Natural killer cell (primary cell): ENCODE measurements around the gene ACTR1B. TPM values are rescaled to one million over a fixed set of nuclear protein-coding genes. Genes with fewer than 3 reads are reported as not detected.

Source experiments
- ATAC-seq, 3 donors: fragments of 150-1000 bp in 2 of 3; fragments of 200-7000 bp in 1 of 3; cut with Tn5 transposase; 1 replicate in 1 of 3; 2 replicates in 2 of 3; pipeline ENCODE4 v1.10.0; 2021; ENCODE audit warnings: mild to moderate bottlenecking in 2 of 3, moderate library complexity in 2 of 3
- DNase-seq, 2 donors: peaks; one replicate each; pipeline versions ENCODE4 v3.0.0 to v3.0.0-alpha.2; 2013 to 2021; ENCODE audit warnings: mixed read lengths in 1 of 2
- H3K27ac ChIP-seq: one replicate; pipeline ENCODE4 v1.5.1; 2013; ENCODE audit warnings: mild to moderate bottlenecking, low read length
- H3K27me3 ChIP-seq: one replicate; pipeline ENCODE4 v1.6.1; 2013; ENCODE audit warnings: low read length; ENCODE audit not compliant: control insufficient read depth, insufficient read depth
- H3K36me3 ChIP-seq: one replicate; pipeline ENCODE4 v1.6.1; 2013; ENCODE audit warnings: low read length; ENCODE audit not compliant: control insufficient read depth, insufficient read depth
- H3K4me1 ChIP-seq: one replicate; pipeline ENCODE4 v1.6.1; 2013; ENCODE audit warnings: low read length; ENCODE audit not compliant: control insufficient read depth, insufficient read depth
- H3K4me3 ChIP-seq: one replicate; pipeline ENCODE4 v1.5.1; 2013; ENCODE audit warnings: low read length
- H3K9me3 ChIP-seq: one replicate; pipeline ENCODE4 v1.6.1; 2013; ENCODE audit warnings: low read length; ENCODE audit not compliant: control insufficient read depth, insufficient read depth
- H3K27ac Mint-ChIP-seq, 2 donors: one replicate each; pipeline ENCODE4 v1.8.0; 2022; ENCODE audit warnings: mild to moderate bottlenecking in 2 of 2, mixed read lengths in 2 of 2, moderate library complexity in 1 of 2
- H3K27me3 Mint-ChIP-seq, 2 donors: one replicate each; pipeline ENCODE4 v1.8.0; 2022; ENCODE audit warnings: low read depth in 2 of 2, mixed read lengths in 2 of 2
- H3K36me3 Mint-ChIP-seq: one replicate; pipeline ENCODE4 v1.8.0; 2022; ENCODE audit warnings: mixed read lengths
- H3K4me1 Mint-ChIP-seq, 2 donors: one replicate each; pipeline ENCODE4 v1.8.0; 2022; ENCODE audit warnings: mixed read lengths in 2 of 2
- H3K4me3 Mint-ChIP-seq: one replicate; pipeline ENCODE4 v1.8.0; 2022; ENCODE audit warnings: mild to moderate bottlenecking, moderate library complexity, mixed read lengths
- H3K9me3 Mint-ChIP-seq, 2 donors: one replicate each; pipeline ENCODE4 v1.8.0; 2022; ENCODE audit warnings: mixed read lengths in 2 of 2
- WGBS: methylation state at CpG from one replicate; pipeline ENCODE4 v1.1.7; 2013; ENCODE audit warnings: missing lambda C conversion rate; ENCODE audit not compliant: insufficient coverage; 5-methylcytosine and 5-hydroxymethylcytosine counted together
- intact Hi-C: fragments of 100-400 bp; cut with micrococcal nuclease; formaldehyde crosslinking; loops from one replicate; pipeline ENCODE4 v1.14.2; 2022
- total RNA-seq, 4 donors: library from RNA; stranded (reverse); fragments of 120-200 nt in 1 of 4; gene quantifications; one replicate each; pipeline versions ENCODE4 v1.2.3 to v1.2.4, GENCODE V29; 2013 to 2022
- TF ChIP-seq, protein P1 (sequence below): fragments of 200-600 bp; IDR thresholded peaks from one replicate; pipeline ENCODE4 v1.8.0; 2022; ENCODE audit warnings: antibody characterized with exemption

The ACTR1B gene
- total RNA-seq, 3 donors from 2014 or later (not counting 1 experiment from before 2014, with no cell fraction given): 71.6 to 81.1 (median 73.1) TPM

DNA sequence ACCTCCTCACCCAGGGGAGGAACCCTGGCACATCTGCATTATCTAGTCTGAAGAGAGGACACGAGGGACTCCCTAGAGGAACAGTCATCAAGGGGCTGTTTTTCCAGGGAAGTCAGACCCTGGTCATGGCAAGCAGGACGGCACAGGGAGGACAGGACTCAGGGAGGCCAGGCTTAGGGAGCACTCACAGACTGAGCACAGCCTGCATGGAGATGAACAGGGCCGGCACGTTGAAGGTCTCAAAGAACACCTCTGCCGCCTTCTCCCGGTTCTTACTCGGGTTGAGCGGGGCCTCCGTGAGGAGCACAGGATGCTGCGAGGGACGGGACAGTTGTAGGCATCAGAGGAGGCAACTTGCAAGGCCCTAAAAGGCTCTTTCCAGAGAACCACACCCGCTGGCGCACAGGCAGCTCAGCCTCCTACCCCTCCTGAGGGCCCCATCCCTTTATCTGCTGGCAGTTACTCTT is 5.1 kb downstream of the ACTR1B start:
- WGBS: 96% methylated on average over 13 of the region's 13 CpGs
- peaks cover 42% of the 10 kb centered on the region for H3K36me3 ChIP-seq

DNA sequence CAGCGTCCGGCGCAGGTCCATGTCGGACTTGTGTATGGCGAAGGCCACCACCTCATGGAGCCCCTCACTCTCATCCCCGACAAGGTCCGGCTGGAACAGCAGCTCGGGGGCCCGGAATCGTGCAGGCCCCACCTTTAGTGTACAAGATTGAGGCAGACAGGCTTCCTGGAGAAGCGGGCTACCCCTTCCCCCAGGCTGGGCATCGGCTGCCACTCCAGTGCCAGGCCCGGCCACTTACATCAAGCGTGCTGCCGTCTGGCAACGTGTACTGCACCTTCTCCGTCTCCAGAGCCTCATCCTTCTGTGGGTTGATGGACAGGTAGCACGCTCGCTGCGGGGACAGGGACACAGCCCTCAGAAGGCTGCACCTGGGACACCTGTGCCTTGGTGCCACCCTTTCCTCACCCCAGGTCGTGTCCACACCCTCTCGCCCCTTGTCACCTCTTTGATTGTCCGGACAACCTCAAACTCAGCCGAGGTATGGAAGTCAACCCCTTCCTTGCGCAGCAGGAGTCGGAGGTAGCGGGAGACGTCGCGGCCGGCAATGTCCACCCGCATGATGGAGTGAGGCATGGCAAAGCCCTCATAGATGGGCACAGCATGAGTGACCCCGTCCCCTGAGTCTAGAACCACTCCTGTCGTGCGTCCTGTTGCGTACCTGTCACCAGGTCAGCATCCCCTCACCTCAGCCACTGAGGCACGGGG is 5.7 kb downstream of the ACTR1B start:
- 97% methylated on average over 37 of the region's 37 CpGs for WGBS
- Histone ChIP-seq H3K27ac (no peak overlapping the region), H3K27me3 (no peaks in the 10 kb centered on the region), H3K36me3 (peaks cover 42% of the 10 kb centered on the region), H3K9me3 (no peaks in the 10 kb centered on the region), H3K4me1 (peaks cover 24% of the 10 kb centered on the region), H3K4me3 (no peak overlapping the region)
- Mint-ChIP-seq H3K4me3 (no peak overlapping the region), H3K36me3 (no peaks in the 10 kb centered on the region), H3K27ac (peak overlapping the region; percentile 14 to 45), H3K9me3 (no peaks in the 10 kb centered on the region), H3K27me3 (no peaks in the 10 kb centered on the region), H3K4me1 (peaks cover 31 to 37% of the 10 kb centered on the region in 2 donors)
- ATAC-seq: no peak
- TF ChIP-seq, protein P1, sequence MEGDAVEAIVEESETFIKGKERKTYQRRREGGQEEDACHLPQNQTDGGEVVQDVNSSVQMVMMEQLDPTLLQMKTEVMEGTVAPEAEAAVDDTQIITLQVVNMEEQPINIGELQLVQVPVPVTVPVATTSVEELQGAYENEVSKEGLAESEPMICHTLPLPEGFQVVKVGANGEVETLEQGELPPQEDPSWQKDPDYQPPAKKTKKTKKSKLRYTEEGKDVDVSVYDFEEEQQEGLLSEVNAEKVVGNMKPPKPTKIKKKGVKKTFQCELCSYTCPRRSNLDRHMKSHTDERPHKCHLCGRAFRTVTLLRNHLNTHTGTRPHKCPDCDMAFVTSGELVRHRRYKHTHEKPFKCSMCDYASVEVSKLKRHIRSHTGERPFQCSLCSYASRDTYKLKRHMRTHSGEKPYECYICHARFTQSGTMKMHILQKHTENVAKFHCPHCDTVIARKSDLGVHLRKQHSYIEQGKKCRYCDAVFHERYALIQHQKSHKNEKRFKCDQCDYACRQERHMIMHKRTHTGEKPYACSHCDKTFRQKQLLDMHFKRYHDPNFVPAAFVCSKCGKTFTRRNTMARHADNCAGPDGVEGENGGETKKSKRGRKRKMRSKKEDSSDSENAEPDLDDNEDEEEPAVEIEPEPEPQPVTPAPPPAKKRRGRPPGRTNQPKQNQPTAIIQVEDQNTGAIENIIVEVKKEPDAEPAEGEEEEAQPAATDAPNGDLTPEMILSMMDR: no peak
- intact Hi-C loops: no loop called here
- DNase-seq: peak in 1 of 2 donors; percentile 5

More for the DNA sequence above, 5.1 kb downstream of the ACTR1B start:
- H3K4me1 ChIP-seq: peaks cover 27% of the 10 kb centered on the region
- H3K4me1 Mint-ChIP-seq: peaks cover 33 to 39% of the 10 kb centered on the region in 2 donors
- H3K4me3 ChIP-seq: no peak overlapping the region
- peak overlapping the region in 1 of 2 donors; percentile 45 for H3K27ac Mint-ChIP-seq
- no peaks in the 10 kb centered on the region for H3K27me3 Mint-ChIP-seq
- no peaks in the 10 kb centered on the region for H3K9me3 Mint-ChIP-seq
- no peak overlapping the region for H3K27ac ChIP-seq
- ATAC-seq (no peak), DNase-seq (no peak)
- H3K9me3 ChIP-seq: no peaks in the 10 kb centered on the region
- no peaks in the 10 kb centered on the region for H3K27me3 ChIP-seq
- H3K36me3 Mint-ChIP-seq: no peaks in the 10 kb centered on the region
- TF ChIP-seq, protein P1: no peak
- H3K4me3 Mint-ChIP-seq: no peak overlapping the region
- intact Hi-C loops: no loop called here

DNA sequence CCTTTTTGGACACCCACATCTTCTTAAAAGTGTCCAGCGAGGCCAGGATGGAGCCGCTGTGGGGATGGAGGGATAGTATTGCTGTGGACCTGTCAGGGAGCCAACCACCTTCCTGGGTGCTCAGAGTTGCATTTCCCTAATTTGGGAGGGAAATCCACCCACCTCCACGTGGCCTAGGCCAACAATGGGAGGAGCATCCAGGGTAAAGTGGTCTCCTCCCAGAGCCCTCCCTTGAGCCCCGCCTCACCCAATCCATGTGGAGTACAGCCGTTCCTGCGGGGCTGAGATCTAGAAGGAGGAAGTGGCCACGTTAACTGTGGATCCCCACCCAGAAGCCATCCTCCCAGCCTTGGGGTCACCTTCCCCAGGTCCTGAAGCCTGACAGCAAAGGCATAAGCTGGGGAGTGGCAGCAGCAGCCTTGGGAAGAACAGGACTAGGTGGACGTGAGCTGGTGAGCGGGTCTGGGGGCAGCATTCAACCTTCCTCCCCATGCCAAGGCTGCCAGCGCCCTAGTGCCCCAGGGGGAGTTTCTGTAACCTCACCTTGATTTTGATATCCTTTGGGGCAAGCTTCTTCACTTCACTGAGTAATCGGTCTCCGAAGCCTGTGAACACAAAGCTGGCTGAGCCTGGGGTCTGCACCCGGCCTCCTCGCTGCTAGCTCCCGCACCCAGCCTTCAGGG is 6.8 kb downstream of the ACTR1B start:
- intact Hi-C loops: no loop called here
- 92% methylated on average over 15 of the region's 15 CpGs for WGBS
- ATAC-seq: no peak
- no peak overlapping the region for H3K27ac ChIP-seq
- H3K36me3 ChIP-seq: peaks cover 42% of the 10 kb centered on the region
- H3K9me3 Mint-ChIP-seq: no peaks in the 10 kb centered on the region
- H3K27me3 Mint-ChIP-seq: no peaks in the 10 kb centered on the region
- H3K4me3 Mint-ChIP-seq: no peak overlapping the region
- H3K4me1 Mint-ChIP-seq: peaks cover 20 to 26% of the 10 kb centered on the region in 2 donors
- H3K4me3 ChIP-seq: no peak overlapping the region
- no peak overlapping the region for H3K27ac Mint-ChIP-seq
- H3K4me1 ChIP-seq: peaks cover 14% of the 10 kb centered on the region
- H3K9me3 ChIP-seq: no peaks in the 10 kb centered on the region
- no peak for DNase-seq
- TF ChIP-seq, protein P1: no peak
- H3K27me3 ChIP-seq: no peaks in the 10 kb centered on the region
- H3K36me3 Mint-ChIP-seq: no peaks in the 10 kb centered on the region
